ENCODE data around the gene ST3GAL5.
"Not testable (repeated sequence)": the region's sequence is repeated elsewhere in the genome, so short reads cannot be mapped to it uniquely, and the experiment has no call there.

ST3GAL5 gene

DNA sequence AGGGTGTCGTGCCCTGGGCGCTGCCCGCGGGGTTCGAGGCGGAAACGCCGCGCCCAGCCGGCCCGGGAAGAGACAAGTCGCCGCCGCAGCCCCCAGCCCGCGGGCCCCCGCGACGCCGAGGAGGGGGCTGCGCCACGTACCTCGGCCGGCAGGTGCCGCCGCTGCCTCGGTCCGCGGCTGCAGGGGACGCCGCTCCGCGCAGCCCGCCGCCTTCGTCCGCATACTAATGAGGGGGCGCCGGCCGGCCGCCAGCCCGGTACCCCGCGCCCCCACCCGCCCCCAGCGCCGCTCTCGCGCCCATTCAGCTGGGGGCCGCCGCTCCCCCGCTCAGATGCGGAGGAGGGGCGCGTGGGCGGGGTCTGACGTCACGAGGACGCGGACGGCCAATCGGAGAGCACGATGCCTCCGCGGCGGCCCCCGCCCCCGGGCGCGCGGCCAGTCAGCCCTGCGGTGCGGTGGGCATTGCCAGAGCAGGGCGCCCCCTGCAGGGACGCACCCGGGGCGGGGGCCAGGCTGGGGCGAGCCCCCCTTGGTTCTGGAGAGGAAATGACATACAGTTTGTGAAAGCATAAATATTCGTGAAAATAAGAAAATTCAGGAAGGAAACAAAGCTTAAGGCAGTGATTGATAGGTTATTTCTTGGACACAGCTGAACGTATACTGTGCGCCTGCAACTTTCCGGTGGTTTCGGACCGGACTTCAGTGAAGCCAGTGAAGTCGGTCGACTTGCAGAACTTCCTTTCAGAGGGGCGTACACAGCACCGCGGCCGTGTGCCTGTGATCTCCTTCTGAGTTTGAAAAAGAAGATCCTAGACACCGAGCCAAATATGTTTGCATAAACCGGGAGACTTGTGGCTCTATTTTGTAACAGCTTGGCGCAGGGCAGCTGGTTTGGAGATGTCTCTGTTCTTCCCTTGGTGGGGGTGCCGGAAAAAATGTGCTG lies at the start of gene ST3GAL5:
TSS of gene ST3GAL5 (minus strand) at position 307 of the 943 bp plus-strand sequence. CDS start at position 222, 85 bp downstream.
- peak; percentile 72 for DNase-seq (ENCODE audit: low read depth)

DNA sequence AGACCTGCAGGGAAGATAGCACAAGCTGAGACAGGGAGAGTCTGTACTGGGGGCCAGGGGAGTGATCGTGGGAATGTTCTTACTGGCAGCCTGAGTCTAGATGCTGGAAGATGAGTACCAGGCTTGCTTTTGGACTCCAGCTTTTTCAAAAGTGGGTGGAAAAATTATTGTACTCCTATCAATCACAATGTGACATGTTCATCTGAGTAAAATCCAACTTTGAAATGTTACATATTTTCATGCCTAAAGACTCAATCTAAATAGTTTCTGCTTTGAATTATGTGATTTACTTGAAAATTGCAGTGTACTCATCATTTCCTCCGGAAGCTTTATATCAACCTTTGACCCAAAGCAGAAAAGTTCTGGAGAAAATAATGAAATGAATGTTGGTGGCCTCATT lies 49.7 kb upstream of the ST3GAL5 start:
- DNase-seq (ENCODE audit: low read depth), result no peak

DNA sequence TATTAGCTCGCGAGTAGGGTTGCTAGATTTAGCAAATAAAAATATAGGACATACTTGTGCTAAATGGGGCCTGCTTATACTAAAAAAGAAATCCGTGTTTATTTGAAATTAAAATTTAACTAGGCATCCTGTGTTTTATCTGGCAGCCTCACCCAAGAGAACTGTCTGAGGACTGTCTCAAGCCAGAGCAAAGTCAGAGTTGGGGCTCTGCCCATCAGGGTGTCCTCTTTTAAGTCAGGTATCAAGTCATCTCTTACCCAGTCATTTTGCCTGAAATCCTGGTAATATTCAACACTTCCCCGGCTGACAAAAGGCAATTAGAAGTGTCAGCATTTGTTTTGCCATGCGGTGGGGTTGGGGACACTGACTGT lies 48.3 kb upstream of the ST3GAL5 start:
- no peak for DNase-seq (ENCODE audit: low read depth)

- DNase-seq (ENCODE audit: low read depth), result no peak
Measured at GRCh38 chr2:85936421-85937068, 47.8 kb upstream of the ST3GAL5 start.

DNA sequence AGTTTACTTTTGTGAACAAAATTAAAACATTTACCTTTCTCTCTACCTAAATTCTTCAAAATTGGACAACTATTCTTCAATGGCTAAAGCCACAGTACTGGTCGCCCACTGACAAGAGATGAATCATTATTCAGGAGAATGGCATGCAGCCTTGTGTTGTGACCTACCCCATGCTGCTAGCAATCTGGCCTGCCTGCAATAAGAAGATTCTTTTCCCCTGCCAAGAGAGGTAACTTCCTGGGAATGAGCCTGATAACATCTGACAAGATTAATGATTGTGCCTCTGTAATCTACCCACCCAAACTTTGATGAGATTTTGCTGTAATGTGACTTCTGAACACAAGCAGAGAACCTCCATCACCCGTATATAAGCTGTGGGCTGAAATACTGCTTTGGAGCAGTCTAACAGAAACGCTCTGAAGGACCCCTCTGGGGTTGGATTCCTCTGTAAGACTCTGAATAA lies 47.0 kb upstream of the ST3GAL5 start:
- DNase-seq (ENCODE audit: low read depth), result no peak

DNA sequence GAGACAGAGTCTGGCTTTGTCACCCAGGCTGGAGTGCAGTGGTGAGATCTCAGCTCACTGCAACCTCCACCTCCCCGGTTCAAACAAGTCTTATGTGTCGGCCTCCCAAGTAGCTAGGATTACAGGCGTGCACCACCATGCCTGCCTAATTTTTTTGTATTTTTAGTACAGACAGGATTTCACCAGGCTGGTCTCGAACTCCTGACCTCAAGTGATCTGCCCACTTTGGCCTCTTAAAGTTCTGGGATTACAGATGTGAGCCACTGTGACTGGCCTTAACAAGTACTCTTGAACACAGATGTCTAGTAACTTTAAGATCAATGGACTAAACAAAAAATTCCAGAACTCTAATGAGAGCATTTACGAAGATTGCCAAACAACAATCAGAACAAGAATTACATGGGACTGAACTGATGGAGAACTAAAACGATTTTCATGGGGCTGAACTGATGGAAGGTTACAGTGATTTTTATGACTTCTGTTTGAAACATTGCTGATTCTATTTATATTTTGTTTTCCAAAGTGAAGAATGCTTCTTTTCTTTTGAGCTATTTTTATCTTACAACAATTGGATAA lies 46.5 kb upstream of the ST3GAL5 start:
- no peak for DNase-seq (ENCODE audit: low read depth)

DNA sequence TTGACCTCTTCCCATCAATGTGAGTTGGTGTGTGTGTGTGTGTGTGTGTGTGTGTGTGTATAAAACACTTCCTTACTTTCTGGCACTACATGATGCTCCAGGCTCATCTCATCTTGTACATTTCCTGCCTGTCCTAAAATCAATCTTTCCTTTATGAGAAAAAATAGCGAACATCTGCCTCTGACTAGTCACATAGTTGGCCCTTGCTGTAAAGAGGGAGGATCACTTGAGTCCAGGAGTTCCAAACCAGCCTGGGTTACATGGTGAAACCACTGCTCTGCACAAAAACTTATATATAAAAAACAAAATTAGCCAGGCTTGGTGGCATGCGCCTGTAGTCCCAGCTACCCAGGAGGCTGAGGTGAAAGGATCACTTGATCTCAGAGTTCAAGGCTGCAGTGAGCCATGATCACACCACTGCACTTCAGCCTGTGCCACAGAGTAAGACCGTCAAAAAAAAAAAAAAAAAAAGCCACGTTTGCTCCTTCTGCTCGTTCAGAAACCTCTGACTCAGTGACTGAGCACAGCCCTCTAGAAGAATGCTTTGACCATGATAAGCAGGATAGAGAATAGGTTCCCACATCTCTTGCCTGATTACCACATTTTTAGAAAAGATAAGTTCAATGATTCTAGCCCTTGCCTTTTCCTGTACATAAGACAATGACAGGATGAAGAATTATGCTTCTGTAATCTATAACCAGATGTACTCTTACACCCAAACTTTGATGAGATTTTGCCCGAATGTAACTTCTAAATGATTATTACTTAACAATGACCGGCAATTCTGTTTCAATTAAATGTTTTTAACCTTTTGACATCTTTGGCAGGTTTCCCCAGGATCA lies 45.2 kb upstream of the ST3GAL5 start:
- DNase-seq (ENCODE audit: low read depth), result no peak

DNA sequence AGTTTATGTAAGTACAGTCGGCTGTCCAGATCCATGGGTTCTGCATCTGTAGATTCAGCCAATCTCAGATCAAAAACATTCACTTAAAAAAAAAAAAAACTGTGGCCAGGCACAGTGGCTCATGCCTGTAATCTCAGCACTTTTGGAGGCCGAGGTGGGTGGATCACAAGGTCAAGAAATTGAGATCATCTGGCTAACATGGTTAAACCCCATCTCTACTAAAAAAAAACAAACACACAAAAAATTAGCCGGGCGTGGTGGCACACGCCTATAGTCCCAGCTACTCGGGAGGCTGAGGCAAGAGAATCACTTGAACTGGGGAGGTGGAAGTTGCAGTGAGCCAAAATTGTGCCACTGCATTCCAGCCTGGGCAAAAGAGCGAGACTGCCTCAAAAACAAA lies 42.4 kb upstream of the ST3GAL5 start:
- DNase-seq (ENCODE audit: low read depth), result not testable (repeated sequence)

DNA sequence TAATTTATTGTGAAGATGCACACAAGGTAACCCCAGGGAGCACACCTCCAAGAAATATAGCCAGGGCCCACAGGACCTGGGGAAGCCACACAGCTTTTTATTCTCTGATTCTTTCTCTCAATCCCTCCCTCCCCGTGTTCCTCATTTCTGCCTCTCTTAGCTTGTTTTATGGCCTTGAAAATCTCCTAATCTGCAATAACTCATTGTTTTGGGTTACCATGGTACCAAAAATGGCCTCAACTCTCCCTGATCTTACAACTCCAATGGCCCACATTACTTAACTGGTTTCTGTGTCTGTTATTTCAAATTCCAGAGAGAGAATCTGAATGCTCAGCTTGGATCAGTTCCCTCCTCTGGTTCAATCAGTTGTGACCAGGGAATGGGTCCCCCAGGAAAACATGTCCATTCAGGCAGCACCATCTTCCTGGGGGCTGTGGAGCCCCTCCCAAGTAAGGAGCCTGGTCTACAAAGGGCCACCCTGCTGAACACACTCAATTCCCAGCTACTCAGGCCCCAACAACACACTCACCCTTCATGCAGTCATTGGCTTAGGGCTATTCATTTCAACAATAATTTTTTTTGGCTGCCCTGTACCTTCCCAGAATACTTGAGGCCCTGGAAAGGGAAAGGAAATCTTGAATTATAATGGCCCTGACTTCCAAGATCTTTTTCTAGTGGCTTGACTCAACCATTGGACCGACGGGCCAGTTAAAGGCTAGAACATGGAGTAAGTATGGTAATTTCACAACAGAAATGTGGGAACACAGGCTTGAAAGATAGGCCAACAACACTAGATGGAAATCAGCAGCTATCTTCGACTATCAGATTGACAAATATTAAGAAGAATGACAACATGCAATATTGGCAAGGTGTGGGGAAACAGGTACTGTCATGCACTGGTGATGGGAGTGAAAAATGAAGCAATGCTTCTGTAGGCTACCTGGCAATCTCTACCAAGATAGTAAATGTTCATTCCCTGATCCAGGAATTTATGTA lies 41.6 kb upstream of the ST3GAL5 start:
- no peak for DNase-seq (ENCODE audit: low read depth)

DNA sequence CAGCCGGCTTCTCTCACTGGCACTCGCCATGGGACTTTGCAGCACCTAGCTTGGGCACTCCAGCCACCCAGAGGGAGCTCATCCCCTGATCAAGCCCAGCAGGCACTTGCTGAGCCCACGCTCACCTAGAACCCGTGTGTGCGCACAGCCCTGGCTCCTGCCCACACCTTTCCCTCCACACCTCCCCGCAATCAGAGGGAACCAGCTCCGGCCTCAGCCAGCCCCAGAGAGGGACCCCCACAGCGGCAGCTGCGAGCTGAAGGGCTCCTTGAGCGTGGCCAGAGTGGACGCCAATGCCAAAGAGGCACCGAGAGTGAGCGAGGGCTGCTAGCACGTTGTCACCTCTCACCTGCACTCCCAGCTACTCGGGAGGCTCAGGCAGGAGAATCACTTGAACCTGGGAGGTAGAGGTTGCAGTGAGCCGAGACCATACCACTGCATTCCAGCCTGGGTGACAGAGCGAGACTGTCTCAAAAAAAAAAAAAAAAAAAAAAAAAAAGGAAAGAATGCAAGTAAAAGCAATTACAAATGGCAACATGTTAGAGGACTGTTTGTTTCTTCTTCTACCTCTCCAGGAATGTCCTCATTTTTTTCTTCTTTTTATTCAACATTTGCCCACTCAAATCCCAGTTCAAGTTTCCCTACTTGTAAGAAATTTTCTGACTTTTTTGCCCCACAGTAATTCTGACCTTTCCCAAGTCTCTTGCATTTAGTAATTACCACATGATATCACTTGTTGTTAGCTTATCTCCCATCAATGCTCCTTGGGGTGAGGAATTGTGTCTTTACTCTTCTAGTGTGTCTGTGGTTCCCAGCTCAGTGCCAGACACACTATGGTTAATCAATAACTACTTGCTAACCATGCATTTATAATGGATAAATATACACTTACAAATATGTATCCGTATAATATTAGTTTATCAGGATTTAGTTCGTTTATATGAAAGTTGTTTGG lies 40.6 kb upstream of the ST3GAL5 start:
- no peak for DNase-seq (ENCODE audit: low read depth)

DNA sequence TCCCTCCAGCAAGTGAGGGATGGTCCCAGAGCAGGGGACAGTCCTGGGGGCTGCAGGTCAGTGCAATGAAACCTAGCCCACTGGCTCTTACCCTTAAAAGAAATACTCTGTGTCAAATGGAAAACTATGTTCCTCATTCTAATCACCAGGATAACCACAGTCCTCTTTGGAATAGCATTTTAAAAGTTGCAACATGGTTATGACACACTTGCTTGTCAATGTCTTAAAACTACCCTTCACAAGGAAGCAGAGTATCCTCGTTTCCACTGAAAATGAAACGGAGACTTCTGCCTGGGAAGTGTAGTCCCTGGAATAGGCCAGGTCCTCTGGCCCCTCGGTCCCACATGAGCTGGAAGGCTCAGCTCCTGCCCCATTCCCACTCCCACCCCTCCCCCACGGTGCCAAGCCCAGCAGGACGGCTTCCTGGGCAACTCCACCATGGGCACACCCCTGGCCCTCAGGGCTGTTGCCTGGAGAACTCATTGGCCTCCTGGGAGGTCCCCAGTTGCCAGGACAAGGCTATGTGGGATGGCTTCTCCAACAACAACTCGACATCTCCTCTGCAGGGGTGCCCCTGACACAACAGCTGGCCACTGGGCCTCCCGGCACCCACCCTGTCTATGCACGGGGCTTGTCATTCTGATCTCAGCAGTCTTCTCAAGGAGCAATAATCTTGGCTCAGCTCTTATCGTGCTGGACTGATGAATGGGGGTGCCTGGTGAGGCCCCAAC lies 38.3 kb upstream of the ST3GAL5 start:
- no peak for DNase-seq (ENCODE audit: low read depth)

- DNase-seq (ENCODE audit: low read depth), result no peak
Measured at GRCh38 chr2:85926526-85926925, 37.7 kb upstream of the ST3GAL5 start.

DNA sequence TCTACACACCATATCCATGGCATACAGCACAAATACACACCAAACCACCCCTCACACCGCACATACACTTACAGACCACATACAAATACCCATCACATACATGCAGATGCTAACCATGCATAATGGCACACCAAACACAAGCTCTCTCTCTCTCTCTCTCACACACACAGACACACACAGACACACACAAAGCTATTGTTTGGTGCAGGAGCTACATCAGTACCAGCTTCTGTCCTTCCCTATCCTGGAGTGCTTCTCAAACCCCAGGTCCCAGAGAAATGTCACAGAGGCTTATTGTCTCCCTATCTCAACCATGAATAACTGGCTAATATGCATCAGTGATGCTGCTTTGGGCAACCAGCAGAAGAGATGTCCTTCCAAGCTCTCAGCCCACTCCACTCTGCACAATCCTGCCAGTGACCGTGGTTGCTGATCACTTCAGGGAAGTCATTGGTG lies 36.5 kb upstream of the ST3GAL5 start:
- no peak for DNase-seq (ENCODE audit: low read depth)

DNA sequence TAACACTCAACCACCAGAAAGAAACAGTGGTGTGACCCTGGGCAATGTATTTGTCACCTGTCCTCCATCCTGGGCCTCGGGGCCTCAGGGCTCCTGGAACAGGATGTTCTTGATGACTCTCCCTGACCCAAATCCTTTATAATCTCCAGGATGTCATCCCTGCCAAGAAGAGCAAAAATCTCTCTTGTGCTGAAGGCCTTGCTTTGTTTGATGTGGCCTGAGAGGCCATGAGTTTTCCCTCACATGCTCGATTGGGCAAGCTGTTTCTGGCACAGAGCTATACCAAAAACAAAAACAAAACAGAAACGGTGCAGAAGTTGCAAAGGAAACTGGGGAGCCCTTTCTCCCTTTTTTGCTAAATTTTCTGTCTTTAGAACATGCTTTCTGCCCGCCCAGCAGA lies 35.7 kb upstream of the ST3GAL5 start:
- DNase-seq (ENCODE audit: low read depth), result peak; percentile 83

DNA sequence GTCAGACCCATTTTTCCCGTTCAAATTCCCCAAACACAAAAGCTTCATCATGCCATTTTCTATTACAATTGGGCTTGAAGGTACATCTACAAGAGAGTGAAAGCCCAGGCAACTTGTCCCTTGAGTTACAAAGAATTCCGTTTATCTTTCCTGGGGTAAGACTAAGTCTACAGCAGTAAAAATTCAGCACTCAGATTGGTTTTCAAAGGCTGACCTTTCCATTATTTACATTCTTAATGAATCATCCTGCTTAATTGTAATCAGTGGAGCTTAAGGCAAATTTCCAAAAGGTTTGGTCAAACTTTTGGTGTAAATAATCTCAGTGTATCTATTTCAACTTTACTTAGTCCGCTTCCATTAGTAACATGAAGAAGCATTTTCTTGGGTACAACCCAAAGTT lies 33.4 kb upstream of the ST3GAL5 start:
- DNase-seq (ENCODE audit: low read depth), result no peak

DNA sequence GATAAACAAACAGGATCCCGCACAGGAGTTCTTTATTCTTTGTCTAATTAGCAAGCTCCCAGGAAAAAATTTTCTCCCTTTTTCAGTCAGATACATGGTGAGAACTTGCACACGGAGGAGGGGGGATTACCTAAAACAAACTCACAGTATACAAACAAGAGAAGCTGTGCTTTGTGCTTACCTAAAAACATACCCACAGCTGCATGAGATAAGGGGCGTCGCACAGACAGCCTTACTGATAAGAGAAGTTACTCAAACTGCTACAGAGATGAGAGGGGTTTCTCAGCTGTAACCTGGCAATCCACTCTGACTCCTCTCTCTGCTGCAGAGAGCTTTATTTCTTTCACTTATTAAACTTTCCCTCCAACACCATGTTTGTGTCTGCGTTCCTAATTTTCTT lies 32.9 kb upstream of the ST3GAL5 start:
- no peak for DNase-seq (ENCODE audit: low read depth)

DNA sequence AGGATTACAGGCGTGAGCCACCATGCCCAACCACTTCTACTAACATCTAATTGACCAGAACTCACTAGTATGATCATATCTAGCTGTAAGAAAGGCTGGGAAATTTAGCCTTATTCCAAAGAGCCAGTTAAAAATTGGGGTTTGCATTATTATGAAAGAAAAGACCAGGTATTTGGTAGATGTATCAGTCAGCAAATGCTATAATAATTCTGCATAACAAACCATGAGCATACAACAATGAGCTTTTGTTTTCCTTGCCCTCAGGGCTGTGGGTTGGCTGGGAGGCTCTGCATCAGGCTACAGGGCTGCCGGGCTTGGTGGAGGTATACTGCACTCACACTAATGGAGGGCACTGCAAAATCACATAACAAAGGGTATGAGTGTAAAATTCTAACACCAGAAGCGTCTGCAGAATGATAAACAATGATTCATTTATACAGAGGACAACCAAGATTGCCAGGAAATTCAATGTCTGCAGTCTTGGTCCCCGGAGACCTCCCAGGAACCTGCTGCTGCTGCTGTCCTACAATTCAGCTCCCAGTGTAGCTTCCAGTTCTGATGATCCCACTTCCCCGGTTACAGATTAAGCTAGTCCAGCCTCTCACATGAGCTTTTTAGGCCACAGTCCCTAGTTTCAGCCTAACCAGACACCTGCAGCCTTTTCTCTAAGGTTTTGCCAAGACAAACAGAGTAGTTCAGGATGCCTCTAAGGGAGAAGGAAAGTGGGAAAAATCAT lies 32.2 kb upstream of the ST3GAL5 start:
- no peak for DNase-seq (ENCODE audit: low read depth)

All from fibroblast of the conjunctiva (primary cell).